SH-SY5Y (cell line): ENCODE results near the gene KDM4C.

Experiments
- GATA2 ChIP-seq: IDR thresholded peaks from 2 replicates; pipeline ENCODE4 v1.6.1; 2011; ENCODE audit warnings: mild to moderate bottlenecking, low read depth, low read length
- GATA3 ChIP-seq: IDR thresholded peaks from 2 replicates; pipeline ENCODE4 v1.6.1; 2011; ENCODE audit warnings: low read depth, mild to moderate bottlenecking, low read length, moderate library complexity

GRCh38 chr9:6896562-6896961 is 138.8 kb downstream of the KDM4C start:
- no peak for TF ChIP-seq GATA2
- TF ChIP-seq GATA3 = no peak
